Activated CD8-positive, alpha-beta T cell treated with anti-CD3 and anti-CD28 coated beads, Interleukin-2, amount 10 ng/mL, durations not matched to agents 7 days and 5 days (primary cell): ENCODE results near the gene PNPLA8. TPM values are rescaled to one million over a fixed set of nuclear protein-coding genes. Genes with fewer than 3 reads are reported as not detected.

Experiments
- ATAC-seq: fragments of 150-1000 bp; cut with Tn5 transposase; one replicate; pipeline ENCODE4 v1.10.0; 2021; ENCODE audit warnings: moderate library complexity
- CTCF ChIA-PET: fragments of 350-600 bp; sonication (Branson Sonifier 250); formaldehyde crosslinking; loops from one replicate; lab custom pipeline; 2021; ENCODE audit warnings: antibody characterized with exemption; lab: Charles Lee
- POLR2A ChIA-PET: fragments of 350-600 bp; sonication (Branson Sonifier 250); formaldehyde crosslinking; loops from one replicate; lab custom pipeline; 2021; ENCODE audit warnings: antibody characterized with exemption; lab: Charles Lee
- DNase-seq: peaks from one replicate; pipeline ENCODE4 v3.0.0-alpha.2; 2020
- H3K27ac Mint-ChIP-seq: one replicate; pipeline ENCODE4 v1.8.0; 2021; ENCODE audit warnings: mild to moderate bottlenecking, mixed read lengths
- H3K27me3 Mint-ChIP-seq: one replicate; pipeline ENCODE4 v1.8.0; 2021; ENCODE audit warnings: low read depth, mixed read lengths
- H3K36me3 Mint-ChIP-seq: one replicate; pipeline ENCODE4 v1.8.0; 2021; ENCODE audit warnings: low read depth, mixed read lengths
- H3K4me1 Mint-ChIP-seq: one replicate; pipeline ENCODE4 v1.8.0; 2021; ENCODE audit warnings: low read depth, mixed read lengths
- H3K4me3 Mint-ChIP-seq: one replicate; pipeline ENCODE4 v1.8.0; 2021; ENCODE audit warnings: mild to moderate bottlenecking, mixed read lengths
- H3K9me3 Mint-ChIP-seq: one replicate; pipeline ENCODE4 v1.8.0; 2022; ENCODE audit warnings: mixed read lengths; ENCODE audit not compliant: insufficient read depth
- total RNA-seq, 2 experiments: library from RNA; stranded (reverse); gene quantifications; one replicate each; pipeline ENCODE4 v1.2.3, GENCODE V29; 2021

The PNPLA8 gene
- total RNA-seq, 2 experiments from 2014 or later: 13.0 to 13.6 TPM

DNA sequence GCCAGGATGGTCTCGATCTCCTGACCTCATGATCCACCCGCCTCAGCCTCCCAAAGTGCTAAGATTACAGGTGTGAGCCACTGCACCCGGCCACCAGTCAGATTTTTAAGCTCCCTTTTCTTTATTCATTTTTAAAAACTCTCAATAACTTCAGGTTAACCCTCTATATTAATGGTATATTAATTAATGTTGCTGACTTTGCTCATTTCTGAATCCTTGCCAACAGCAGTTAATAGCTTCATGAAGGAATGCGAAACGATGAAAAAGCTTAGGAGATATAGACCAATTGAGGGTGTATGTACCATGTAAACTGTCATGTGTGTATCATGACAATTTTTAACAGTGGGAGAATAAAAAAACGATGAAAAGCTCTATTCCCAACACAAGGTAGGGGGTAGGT lies 27.5 kb downstream of the PNPLA8 start:
- POLR2A ChIA-PET: no interaction called here
- Mint-ChIP-seq H3K27me3 (no peaks in the 10 kb centered on the region), H3K36me3 (peaks cover 11% of the 10 kb centered on the region), H3K4me3 (no peak overlapping the region), H3K9me3 (no peaks in the 10 kb centered on the region), H3K27ac (no peak overlapping the region), H3K4me1 (no peaks in the 10 kb centered on the region)
- no peak for DNase-seq
- CTCF ChIA-PET: interaction anchor here (0.7 to 3.1 kb wide), 7 partner anchors 15 to 385 kb away, joined by 3 to 22 read pairs (median 8); no protein-coding TSS in a partner anchor
- no peak for ATAC-seq

DNA sequence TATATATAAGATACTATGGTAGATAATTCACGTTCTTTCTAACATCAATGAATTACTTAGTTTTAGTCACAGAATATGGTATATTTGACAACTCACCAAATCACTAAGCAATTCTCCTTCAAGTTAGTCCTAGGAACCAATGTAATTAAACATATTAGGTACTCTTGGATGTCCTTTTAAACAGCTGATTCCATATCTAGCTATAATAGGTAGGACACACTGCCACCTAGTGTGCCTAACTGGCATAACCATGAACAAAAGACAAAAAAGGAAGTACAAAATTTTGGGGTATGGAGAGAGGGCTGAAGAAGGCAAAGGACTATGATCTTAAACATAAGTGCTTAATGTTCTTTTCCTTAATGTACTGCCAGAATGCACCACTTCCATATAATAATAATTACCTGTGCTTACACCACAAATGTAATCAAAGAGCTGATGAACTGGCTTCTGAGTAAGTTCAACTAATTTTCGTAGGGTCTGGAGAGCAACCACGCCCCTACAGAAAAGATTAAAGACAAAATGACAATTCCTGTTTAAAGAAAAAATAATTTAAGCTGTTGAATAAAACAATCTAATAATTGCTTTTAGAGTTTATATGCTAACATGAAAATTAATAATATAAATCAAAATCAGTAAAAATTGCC lies 28.7 kb downstream of the PNPLA8 start:
- Mint-ChIP-seq H3K36me3 (peaks cover 9% of the 10 kb centered on the region), H3K27me3 (no peaks in the 10 kb centered on the region), H3K9me3 (no peaks in the 10 kb centered on the region), H3K4me3 (no peak overlapping the region), H3K27ac (no peak overlapping the region), H3K4me1 (no peaks in the 10 kb centered on the region)
- POLR2A ChIA-PET: no interaction called here
- CTCF ChIA-PET: interaction anchor here (0.7 to 3.1 kb wide), 28 partner anchors 10 to 384 kb away, joined by 3 to 39 read pairs (median 5); partner anchors contain the start of genes DNAJB9, NRCAM, PNPLA8 and THAP5
- peak; percentile 44 for ATAC-seq
- peak; percentile 68 for DNase-seq

DNA sequence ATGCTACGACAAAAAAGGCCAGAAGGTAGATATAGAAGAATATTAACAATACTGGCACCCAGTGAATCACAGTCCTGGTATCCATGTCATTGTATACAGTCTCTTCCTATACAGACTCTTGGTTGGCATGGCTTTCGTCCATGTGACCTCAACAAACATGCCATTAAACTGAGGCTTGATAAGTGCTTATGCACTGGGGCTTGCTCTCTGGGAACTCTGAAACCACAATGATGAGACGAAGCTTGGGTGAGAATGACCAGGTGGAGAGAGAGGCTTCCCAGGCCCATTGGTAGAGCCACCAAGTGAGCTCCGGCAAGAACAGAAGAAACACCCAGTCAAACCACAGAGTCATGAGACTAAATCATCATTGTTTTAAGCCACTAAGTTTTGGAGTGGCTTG lies 33.2 kb downstream of the PNPLA8 start:
- H3K27me3 Mint-ChIP-seq: no peaks in the 10 kb centered on the region
- no peak overlapping the region for H3K4me3 Mint-ChIP-seq
- ChIA-PET POLR2A (no interaction called here), CTCF (no interaction called here)
- peaks cover 3% of the 10 kb centered on the region for H3K36me3 Mint-ChIP-seq
- no peak overlapping the region for H3K27ac Mint-ChIP-seq
- H3K9me3 Mint-ChIP-seq: no peaks in the 10 kb centered on the region
- DNase-seq (no peak), ATAC-seq (no peak)
- no peaks in the 10 kb centered on the region for H3K4me1 Mint-ChIP-seq

DNA sequence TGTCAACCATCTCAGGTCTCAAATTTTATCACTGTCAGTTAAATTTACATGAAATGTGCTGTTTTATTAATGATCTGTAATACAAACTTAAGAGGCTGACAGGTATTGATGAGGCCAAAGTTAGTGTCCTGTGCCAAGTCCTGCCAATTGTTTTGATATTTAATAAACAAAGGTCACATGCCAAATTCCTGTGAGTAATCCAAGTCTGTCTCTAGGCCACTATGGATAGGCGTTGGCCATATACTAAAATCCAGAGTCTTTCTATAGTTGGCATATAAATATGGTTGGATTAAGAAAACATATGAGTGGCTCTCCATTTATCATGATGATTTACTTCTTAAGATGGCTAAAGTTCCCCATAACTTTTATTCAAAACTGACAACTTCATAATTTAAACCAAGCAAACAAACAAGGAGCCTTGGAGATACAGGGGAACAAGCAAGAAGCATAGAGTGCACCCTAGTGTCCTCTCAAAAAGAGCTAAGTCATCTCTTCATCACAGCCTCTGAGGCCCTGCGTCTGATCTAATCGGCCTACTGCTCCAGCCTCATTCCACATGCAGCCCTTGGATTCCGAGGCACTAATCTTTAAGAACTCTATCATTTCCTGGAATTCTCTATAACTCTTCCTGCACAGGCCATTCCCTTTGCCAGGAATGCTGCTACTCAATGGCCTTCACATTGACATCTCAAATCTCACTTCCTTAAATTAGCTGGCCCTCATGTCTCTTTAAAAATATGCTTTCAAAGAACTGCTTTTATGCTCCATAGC lies 37.0 kb downstream of the PNPLA8 start:
- DNase-seq (no peak), ATAC-seq (no peak)
- ChIA-PET POLR2A (no interaction called here), CTCF (no interaction called here)
- no peaks in the 10 kb centered on the region for H3K4me1 Mint-ChIP-seq
- no peak overlapping the region for H3K4me3 Mint-ChIP-seq
- peaks cover 2% of the 10 kb centered on the region for H3K36me3 Mint-ChIP-seq
- H3K27me3 Mint-ChIP-seq: no peaks in the 10 kb centered on the region
- H3K9me3 Mint-ChIP-seq: no peaks in the 10 kb centered on the region
- no peak overlapping the region for H3K27ac Mint-ChIP-seq

DNA sequence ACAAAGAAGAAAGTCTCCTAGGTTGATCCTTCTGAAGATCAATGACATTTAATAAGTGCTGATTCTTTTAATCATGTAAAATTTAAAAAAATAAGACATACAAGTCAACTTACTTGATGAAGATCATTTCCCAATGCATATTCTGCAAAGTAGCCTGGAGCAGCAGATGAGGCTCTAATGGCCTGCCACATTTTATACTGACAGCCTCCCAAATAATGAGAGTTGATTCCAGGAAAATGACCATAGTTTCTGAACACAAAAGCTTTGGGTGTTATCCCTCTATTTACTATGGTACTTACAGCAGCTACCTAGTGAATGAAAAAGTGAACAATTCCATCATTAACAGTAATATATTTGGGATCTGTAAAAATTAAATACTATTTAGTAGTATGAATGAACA lies 38.3 kb downstream of the PNPLA8 start:
- ChIA-PET CTCF (interaction anchor here (0.6 kb wide), 1 partner anchor 318 kb away, joined by 3 read pairs; no protein-coding TSS in a partner anchor), POLR2A (no interaction called here)
- Mint-ChIP-seq H3K4me1 (no peaks in the 10 kb centered on the region), H3K27ac (no peak overlapping the region), H3K36me3 (peaks cover 2% of the 10 kb centered on the region), H3K4me3 (no peak overlapping the region), H3K27me3 (no peaks in the 10 kb centered on the region), H3K9me3 (no peaks in the 10 kb centered on the region)
- DNase-seq: no peak
- ATAC-seq: no peak

DNA sequence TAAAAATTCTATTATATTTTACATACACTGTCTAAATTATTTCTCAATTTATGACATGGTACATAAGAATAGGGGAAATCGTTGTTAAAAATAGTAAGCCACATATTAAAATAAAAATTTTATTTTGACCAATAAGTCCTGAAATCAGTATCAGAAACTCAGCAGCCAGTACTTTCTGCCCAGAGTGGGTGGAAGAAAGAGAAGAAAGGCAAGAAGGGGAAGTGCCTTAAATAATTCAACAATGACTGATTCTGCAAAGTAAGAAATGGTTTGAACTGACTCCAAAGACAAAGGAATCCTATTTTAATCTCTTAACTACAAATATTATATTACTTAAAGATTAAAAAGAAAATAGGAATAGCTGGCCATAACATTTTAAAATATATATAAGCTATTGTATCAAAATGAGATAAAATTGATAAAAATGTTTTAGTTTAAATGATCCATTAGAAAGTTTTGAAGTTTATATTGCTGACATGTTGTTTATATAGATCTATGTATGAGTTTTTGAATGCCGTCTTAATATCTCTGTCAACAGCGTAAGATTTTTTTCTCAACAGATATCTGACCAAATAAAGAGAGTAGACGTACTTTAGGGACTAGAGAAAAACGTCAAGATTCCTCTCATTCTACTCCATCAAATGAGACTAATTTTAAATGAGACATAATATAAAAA lies 39.5 kb downstream of the PNPLA8 start:
- ATAC-seq: no peak
- H3K9me3 Mint-ChIP-seq: no peaks in the 10 kb centered on the region
- H3K4me3 Mint-ChIP-seq: no peak overlapping the region
- DNase-seq: no peak
- H3K4me1 Mint-ChIP-seq: no peaks in the 10 kb centered on the region
- POLR2A ChIA-PET: no interaction called here
- no peaks in the 10 kb centered on the region for H3K27me3 Mint-ChIP-seq
- no peak overlapping the region for H3K27ac Mint-ChIP-seq
- H3K36me3 Mint-ChIP-seq: peaks cover 2% of the 10 kb centered on the region
- CTCF ChIA-PET: interaction anchor here (1.0 to 1.1 kb wide), 2 partner anchors 11 to 34 kb away, joined by 3 to 4 read pairs; no protein-coding TSS in a partner anchor

DNA sequence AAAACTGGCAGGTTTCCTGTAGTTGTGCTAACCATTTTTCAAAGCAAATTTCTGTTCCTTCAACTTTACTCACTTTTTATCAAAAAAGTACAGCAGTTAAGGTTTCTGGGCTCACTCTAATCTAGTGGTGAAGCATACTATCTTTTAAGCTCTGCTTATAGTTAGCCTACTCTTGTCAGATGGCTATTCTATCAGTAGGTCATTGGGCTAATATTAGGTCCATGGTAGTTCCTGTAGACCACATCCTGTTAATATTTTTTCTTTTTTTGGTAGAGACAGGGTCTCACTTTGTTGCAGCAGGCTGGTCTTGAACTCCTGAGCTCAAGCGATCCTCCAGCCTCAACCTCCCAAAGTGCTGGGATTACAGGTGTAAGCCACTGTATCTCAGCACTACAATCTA lies 41.8 kb downstream of the PNPLA8 start:
- ATAC-seq: no peak
- peaks cover 2% of the 10 kb centered on the region for H3K36me3 Mint-ChIP-seq
- H3K4me3 Mint-ChIP-seq: no peak overlapping the region
- no peaks in the 10 kb centered on the region for H3K9me3 Mint-ChIP-seq
- H3K27ac Mint-ChIP-seq: no peak overlapping the region
- POLR2A ChIA-PET: no interaction called here
- no peaks in the 10 kb centered on the region for H3K4me1 Mint-ChIP-seq
- CTCF ChIA-PET: interaction anchor here (0.9 to 1.5 kb wide), 5 partner anchors 13 to 303 kb away, joined by 3 to 5 read pairs (median 3); no protein-coding TSS in a partner anchor
- DNase-seq: no peak
- no peaks in the 10 kb centered on the region for H3K27me3 Mint-ChIP-seq

DNA sequence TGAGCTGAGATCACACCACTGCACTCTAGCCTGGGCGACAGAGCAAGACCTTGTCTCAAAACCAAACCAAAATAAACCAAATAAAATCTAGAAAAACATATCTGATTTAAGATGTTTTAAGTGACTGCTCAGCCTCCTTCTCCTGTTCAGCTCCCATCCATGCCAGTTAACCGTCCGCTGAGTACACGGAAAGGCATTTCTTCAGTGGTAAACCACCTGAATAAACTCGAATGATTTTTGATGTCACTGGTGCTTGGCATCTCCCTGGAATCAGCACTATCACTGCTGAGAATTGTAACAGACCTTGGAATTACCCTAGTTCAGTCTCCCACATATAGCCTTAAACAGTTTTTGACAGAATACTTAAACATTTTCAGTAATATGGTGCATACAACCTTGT lies 45.6 kb downstream of the PNPLA8 start:
- Mint-ChIP-seq H3K9me3 (no peaks in the 10 kb centered on the region), H3K27ac (no peak overlapping the region), H3K4me3 (no peak overlapping the region), H3K27me3 (no peaks in the 10 kb centered on the region), H3K36me3 (peaks cover 8% of the 10 kb centered on the region), H3K4me1 (no peaks in the 10 kb centered on the region)
- POLR2A ChIA-PET: no interaction called here
- DNase-seq (no peak), ATAC-seq (no peak)
- CTCF ChIA-PET: interaction anchor here (1.5 kb wide), 1 partner anchor 26 kb away, joined by 4 read pairs; no protein-coding TSS in a partner anchor

DNA sequence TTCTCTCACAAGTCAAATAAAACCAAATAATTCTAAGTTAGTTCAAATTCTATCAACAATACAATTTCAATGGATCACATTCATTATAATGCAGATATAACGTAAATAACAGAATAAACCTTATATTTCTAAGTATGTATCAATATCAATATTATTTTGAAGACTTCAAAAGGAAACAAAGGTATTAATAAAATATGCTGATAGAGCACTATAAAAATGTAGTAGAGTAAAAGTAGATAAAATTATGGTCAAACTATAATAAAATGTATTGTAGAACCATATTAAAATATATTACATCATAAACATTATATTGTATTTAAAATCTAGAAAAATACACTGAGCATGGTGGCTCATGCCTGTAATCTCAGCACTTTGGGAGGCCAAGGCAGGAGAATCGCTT lies 46.2 kb downstream of the PNPLA8 start:
- POLR2A ChIA-PET: no interaction called here
- H3K9me3 Mint-ChIP-seq: no peaks in the 10 kb centered on the region
- H3K4me1 Mint-ChIP-seq: no peaks in the 10 kb centered on the region
- no peaks in the 10 kb centered on the region for H3K27me3 Mint-ChIP-seq
- peaks cover 8% of the 10 kb centered on the region for H3K36me3 Mint-ChIP-seq
- H3K4me3 Mint-ChIP-seq: no peak overlapping the region
- no peak for ATAC-seq
- CTCF ChIA-PET: interaction anchor here (1.4 kb wide), 1 partner anchor 18 kb away, joined by 5 read pairs; no protein-coding TSS in a partner anchor
- no peak for DNase-seq
- no peak overlapping the region for H3K27ac Mint-ChIP-seq

DNA sequence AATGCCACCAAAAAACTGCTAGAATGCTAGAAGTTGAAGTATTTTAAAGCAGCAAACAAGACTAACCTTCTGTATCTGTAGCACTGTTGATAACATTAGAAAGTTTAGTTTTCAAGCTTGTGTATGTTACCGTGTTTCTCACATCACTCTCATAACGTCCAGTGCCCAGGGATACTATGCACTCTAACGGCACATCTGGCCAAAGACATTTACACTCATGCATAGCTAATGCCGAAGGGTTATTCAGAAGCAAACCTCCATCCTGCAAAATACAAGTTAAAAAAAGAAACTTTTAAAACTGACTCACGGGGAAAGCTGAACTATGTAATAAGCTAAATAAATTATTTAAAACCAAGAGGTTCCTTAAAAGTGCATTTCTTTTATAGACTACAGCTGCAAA lies 46.8 kb downstream of the PNPLA8 start:
- no peak overlapping the region for H3K27ac Mint-ChIP-seq
- no peak overlapping the region for H3K4me3 Mint-ChIP-seq
- peaks cover 8% of the 10 kb centered on the region for H3K36me3 Mint-ChIP-seq
- ATAC-seq (no peak), DNase-seq (no peak)
- H3K27me3 Mint-ChIP-seq: no peaks in the 10 kb centered on the region
- no peaks in the 10 kb centered on the region for H3K9me3 Mint-ChIP-seq
- no peaks in the 10 kb centered on the region for H3K4me1 Mint-ChIP-seq
- ChIA-PET POLR2A (no interaction called here), CTCF (interaction anchor here (0.9 to 1.4 kb wide), 2 partner anchors 14 to 18 kb away, joined by 3 to 5 read pairs; no protein-coding TSS in a partner anchor)

DNA sequence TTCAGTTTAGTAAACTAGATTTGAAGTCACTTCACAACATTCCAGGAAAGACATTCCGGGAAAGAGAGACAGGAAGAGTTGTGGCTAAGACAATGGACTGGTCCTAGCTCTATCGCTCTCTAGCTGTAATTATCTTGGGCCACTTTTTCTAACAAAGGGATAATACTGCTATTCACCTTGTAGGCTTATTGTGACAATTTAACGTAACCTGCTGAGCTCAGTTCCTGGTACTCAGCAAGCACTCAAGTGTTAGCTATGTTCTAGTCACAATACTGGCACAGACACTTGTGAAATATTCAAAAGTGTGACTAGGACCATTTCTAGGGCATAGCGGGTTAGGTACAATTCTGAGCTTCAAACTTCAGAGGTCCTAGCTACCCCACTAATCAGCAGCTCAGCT lies 57.7 kb downstream of the PNPLA8 start:
- Mint-ChIP-seq H3K4me1 (peaks cover 14% of the 10 kb centered on the region), H3K27ac (no peak overlapping the region), H3K36me3 (no peaks in the 10 kb centered on the region), H3K9me3 (no peaks in the 10 kb centered on the region), H3K4me3 (no peak overlapping the region), H3K27me3 (peaks cover 5% of the 10 kb centered on the region)
- CTCF ChIA-PET: interaction anchor here (0.9 to 1.6 kb wide), 4 partner anchors 9 to 28 kb away, joined by 3 to 5 read pairs (median 4); partner anchors contain the start of gene NRCAM
- no peak for DNase-seq
- POLR2A ChIA-PET: no interaction called here
- ATAC-seq: no peak
